Mammary epithelial cell (primary cell): Measurements from ENCODE around the gene TMEM131.
"Not testable (repeated sequence)": the region's sequence is repeated elsewhere in the genome, so short reads cannot be mapped to it uniquely, and the experiment has no call there.

ENCODE experiments used
- CTCF ChIP-seq, 2 donors: IDR thresholded peaks in 1 of 2; conservative IDR thresholded peaks in 1 of 2; 2 replicates each; pipeline ENCODE4 v1.5.1; 2011 to 2012; ENCODE audit warnings: inconsistent platforms in 2 of 2, low read length in 2 of 2, mild to moderate bottlenecking in 2 of 2, control low read depth in 1 of 2, low read depth in 1 of 2; ENCODE audit not compliant: insufficient read depth in 1 of 2; ENCODE audit errors: extremely low read depth in 1 of 2
- EZH2 ChIP-seq: IDR thresholded peaks from 2 replicates; pipeline ENCODE4 v1.6.1; 2012; ENCODE audit warnings: low read length, inconsistent platforms, borderline replicate concordance

GRCh38 chr2:98044730-98045129, 49.0 kb upstream of the TMEM131 start:
- TF ChIP-seq EZH2; CTCF (conservative IDR thresholded peaks at IDR 0.05 in 1 of 2, IDR thresholded peaks at IDR 0.05 in 1 of 2; ENCODE audit: extremely low read depth in 1 of 2, insufficient read depth in 1 of 2, low read depth in 1 of 2, low read length in 2 of 2): not testable (repeated sequence)
